Measurements from ENCODE around the gene IL18R1. TPM values are rescaled to one million over a fixed set of nuclear protein-coding genes. Genes with fewer than 3 reads are reported as not detected.

The IL18R1 gene
- total and polyA plus RNA-seq, 9 of the 15 experiments (the other 6 are each of a cell fraction or from before 2014, with no cell fraction given): 0.55 to 10.0 (median 2.5) TPM

DNA sequence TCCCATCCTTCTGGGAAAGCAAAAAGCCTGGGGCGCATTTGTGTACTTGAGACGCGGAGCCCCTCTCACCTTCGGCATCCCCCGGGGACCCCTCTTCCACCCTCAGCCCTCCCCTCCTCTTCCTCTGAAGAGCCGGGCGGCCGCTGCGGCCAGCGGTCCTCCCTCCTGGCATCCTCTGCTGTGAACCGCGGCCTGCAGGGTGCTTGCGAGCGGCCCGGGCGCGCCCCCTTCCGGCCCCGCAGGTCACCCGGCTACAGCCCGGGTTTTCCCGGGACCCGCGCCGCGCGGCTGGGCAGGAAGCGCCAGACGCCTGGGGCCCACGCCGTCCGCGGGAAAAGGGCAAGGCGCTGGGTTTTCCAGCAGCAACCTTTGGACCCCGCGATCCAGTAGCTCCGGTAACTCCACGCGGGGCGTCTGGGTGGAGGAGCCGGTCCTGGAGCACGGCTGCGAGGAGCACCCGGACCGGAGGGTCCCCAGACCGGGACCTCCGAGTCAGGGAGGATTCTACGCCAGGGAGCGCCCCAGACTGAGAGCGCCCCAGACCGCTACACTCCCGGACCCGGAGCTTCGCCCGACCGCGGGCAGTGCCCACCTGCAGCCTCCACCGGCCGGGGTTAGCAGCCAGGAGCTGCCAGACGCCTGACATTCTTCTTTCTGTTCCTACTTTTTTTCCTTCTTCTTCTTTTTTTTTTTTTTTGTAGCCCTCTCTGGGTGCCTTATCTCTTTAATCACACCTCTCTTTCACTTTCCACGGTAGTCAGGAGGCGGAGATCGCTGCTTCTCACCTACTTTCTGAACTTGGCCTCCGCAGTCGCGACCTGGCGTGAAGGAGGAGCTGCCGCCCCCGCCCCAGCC is at the start of gene IL18R1 (continued):
- TF ChIP-seq, protein P1, sequence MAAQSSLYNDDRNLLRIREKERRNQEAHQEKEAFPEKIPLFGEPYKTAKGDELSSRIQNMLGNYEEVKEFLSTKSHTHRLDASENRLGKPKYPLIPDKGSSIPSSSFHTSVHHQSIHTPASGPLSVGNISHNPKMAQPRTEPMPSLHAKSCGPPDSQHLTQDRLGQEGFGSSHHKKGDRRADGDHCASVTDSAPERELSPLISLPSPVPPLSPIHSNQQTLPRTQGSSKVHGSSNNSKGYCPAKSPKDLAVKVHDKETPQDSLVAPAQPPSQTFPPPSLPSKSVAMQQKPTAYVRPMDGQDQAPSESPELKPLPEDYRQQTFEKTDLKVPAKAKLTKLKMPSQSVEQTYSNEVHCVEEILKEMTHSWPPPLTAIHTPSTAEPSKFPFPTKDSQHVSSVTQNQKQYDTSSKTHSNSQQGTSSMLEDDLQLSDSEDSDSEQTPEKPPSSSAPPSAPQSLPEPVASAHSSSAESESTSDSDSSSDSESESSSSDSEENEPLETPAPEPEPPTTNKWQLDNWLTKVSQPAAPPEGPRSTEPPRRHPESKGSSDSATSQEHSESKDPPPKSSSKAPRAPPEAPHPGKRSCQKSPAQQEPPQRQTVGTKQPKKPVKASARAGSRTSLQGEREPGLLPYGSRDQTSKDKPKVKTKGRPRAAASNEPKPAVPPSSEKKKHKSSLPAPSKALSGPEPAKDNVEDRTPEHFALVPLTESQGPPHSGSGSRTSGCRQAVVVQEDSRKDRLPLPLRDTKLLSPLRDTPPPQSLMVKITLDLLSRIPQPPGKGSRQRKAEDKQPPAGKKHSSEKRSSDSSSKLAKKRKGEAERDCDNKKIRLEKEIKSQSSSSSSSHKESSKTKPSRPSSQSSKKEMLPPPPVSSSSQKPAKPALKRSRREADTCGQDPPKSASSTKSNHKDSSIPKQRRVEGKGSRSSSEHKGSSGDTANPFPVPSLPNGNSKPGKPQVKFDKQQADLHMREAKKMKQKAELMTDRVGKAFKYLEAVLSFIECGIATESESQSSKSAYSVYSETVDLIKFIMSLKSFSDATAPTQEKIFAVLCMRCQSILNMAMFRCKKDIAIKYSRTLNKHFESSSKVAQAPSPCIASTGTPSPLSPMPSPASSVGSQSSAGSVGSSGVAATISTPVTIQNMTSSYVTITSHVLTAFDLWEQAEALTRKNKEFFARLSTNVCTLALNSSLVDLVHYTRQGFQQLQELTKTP (IDR thresholded peaks at IDR 0.05; ENCODE audit: low read depth in 1 of 2, partially characterized antibody in 2 of 2): no peak
- no peak for TF ChIP-seq GTF2A2 (tag; IDR thresholded peaks at IDR 0.05)
- TF ChIP-seq, protein P2, sequence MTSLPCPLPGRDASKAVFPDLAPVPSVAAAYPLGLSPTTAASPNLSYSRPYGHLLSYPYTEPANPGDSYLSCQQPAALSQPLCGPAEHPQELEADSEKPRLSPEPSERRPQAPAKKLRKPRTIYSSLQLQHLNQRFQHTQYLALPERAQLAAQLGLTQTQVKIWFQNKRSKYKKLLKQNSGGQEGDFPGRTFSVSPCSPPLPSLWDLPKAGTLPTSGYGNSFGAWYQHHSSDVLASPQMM (CRISPR knock-in tag; IDR thresholded peaks at IDR 0.05): no peak
- no peak for TF ChIP-seq TEAD4 (IDR thresholded peaks at IDR 0.05; ENCODE audit: low read length)
- no peak for TF ChIP-seq TEAD4 (CRISPR knock-in tag; IDR thresholded peaks at IDR 0.05; ENCODE audit: borderline replicate concordance)
- TF ChIP-seq, protein P3, sequence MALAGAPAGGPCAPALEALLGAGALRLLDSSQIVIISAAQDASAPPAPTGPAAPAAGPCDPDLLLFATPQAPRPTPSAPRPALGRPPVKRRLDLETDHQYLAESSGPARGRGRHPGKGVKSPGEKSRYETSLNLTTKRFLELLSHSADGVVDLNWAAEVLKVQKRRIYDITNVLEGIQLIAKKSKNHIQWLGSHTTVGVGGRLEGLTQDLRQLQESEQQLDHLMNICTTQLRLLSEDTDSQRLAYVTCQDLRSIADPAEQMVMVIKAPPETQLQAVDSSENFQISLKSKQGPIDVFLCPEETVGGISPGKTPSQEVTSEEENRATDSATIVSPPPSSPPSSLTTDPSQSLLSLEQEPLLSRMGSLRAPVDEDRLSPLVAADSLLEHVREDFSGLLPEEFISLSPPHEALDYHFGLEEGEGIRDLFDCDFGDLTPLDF (CRISPR knock-in tag; IDR thresholded peaks at IDR 0.05): peak; percentile 46; the same call in 1 of the 2 replicates
- TF ChIP-seq HCFC1 (IDR thresholded peaks at IDR 0.05; ENCODE audit: low read depth, low read length): peak; percentile 17; the same call in 1 of the 2 replicates
- TF ChIP-seq SMC3 (conservative IDR thresholded peaks at IDR 0.05; ENCODE audit: insufficient read depth, low read depth, low read length): peak; percentile 85
- TF ChIP-seq, protein P4, sequence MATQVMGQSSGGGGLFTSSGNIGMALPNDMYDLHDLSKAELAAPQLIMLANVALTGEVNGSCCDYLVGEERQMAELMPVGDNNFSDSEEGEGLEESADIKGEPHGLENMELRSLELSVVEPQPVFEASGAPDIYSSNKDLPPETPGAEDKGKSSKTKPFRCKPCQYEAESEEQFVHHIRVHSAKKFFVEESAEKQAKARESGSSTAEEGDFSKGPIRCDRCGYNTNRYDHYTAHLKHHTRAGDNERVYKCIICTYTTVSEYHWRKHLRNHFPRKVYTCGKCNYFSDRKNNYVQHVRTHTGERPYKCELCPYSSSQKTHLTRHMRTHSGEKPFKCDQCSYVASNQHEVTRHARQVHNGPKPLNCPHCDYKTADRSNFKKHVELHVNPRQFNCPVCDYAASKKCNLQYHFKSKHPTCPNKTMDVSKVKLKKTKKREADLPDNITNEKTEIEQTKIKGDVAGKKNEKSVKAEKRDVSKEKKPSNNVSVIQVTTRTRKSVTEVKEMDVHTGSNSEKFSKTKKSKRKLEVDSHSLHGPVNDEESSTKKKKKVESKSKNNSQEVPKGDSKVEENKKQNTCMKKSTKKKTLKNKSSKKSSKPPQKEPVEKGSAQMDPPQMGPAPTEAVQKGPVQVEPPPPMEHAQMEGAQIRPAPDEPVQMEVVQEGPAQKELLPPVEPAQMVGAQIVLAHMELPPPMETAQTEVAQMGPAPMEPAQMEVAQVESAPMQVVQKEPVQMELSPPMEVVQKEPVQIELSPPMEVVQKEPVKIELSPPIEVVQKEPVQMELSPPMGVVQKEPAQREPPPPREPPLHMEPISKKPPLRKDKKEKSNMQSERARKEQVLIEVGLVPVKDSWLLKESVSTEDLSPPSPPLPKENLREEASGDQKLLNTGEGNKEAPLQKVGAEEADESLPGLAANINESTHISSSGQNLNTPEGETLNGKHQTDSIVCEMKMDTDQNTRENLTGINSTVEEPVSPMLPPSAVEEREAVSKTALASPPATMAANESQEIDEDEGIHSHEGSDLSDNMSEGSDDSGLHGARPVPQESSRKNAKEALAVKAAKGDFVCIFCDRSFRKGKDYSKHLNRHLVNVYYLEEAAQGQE (IDR thresholded peaks at IDR 0.05; ENCODE audit: borderline replicate concordance): peak; percentile 90
- TF ChIP-seq, protein P4 (CRISPR knock-in tag; IDR thresholded peaks at IDR 0.05; ENCODE audit: low read depth): 0 out of 2 replicates have a peak, but pooled peaks have one; percentile 68

All from K562 (cell line).